ENCODE measurements around the gene PLEKHG2.

GRCh38 chr19:39473443-39473960 lies 61.0 kb downstream of the PLEKHG2 start:
- TF ChIP-seq, protein P1, sequence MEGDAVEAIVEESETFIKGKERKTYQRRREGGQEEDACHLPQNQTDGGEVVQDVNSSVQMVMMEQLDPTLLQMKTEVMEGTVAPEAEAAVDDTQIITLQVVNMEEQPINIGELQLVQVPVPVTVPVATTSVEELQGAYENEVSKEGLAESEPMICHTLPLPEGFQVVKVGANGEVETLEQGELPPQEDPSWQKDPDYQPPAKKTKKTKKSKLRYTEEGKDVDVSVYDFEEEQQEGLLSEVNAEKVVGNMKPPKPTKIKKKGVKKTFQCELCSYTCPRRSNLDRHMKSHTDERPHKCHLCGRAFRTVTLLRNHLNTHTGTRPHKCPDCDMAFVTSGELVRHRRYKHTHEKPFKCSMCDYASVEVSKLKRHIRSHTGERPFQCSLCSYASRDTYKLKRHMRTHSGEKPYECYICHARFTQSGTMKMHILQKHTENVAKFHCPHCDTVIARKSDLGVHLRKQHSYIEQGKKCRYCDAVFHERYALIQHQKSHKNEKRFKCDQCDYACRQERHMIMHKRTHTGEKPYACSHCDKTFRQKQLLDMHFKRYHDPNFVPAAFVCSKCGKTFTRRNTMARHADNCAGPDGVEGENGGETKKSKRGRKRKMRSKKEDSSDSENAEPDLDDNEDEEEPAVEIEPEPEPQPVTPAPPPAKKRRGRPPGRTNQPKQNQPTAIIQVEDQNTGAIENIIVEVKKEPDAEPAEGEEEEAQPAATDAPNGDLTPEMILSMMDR (IDR thresholded peaks at IDR 0.05), result no peak
- TF ChIP-seq EP300 (IDR thresholded peaks at IDR 0.05) (no peak), POLR2A (IDR thresholded peaks at IDR 0.05) (no peak), POLR2AphosphoS5 (IDR thresholded peaks at IDR 0.05) (no peak)
